ENCODE data around the gene NUP210.

The NUP210 gene

GRCh38 chr3:13274551-13275332, 145.4 kb downstream of the NUP210 start:
- no peak for DNase-seq (ENCODE audit: low read depth)

GRCh38 chr3:13274125-13274524, 146.0 kb downstream of the NUP210 start:
- DNase-seq (ENCODE audit: low read depth), result no peak

- no peak for DNase-seq (ENCODE audit: low read depth)
Observed at GRCh38 chr3:13273604-13274105, 146.5 kb downstream of the NUP210 start.

GRCh38 chr3:13272831-13273603, 147.1 kb downstream of the NUP210 start:
- DNase-seq (ENCODE audit: low read depth), result no peak

- DNase-seq (ENCODE audit: low read depth), result no peak
Observed at GRCh38 chr3:13269711-13270378, 150.3 kb downstream of the NUP210 start.

- DNase-seq (ENCODE audit: low read depth), result no peak
Observed at GRCh38 chr3:13268961-13269441, 151.1 kb downstream of the NUP210 start.

- no peak for DNase-seq (ENCODE audit: low read depth)
Observed at GRCh38 chr3:13268120-13268519, 152.0 kb downstream of the NUP210 start.

- DNase-seq (ENCODE audit: low read depth), result no peak
Observed at GRCh38 chr3:13266651-13267362, 153.3 kb downstream of the NUP210 start.
